GM12878 (cell line): ENCODE results near the gene RBM7. TPM values are rescaled to one million over a fixed set of nuclear protein-coding genes. Genes with fewer than 3 reads are reported as not detected.

ENCODE experiments used
- ATAC-seq: fragments of 200-7000 bp; cut with Tn5 transposase; 3 replicates; pipeline ENCODE4 v1.9.1; 2020; ENCODE audit warnings: mild to moderate bottlenecking, moderate library complexity
- BruUV-seq: library from RNA; stranded (reverse); fragments of 400-500 nt; replicated peaks from 2 replicates; lab custom pipeline; 2021; lab: Mats Ljungman, UMichigan
- CTCF ChIA-PET: fragments of 300-600 bp; sonication (Branson Sonifier 250); formaldehyde crosslinking; extraction: SDS; loops from one replicate; lab custom pipeline; 2021; ENCODE audit warnings: inconsistent platforms; lab: Yijun Ruan, JAX
- POLR2A ChIA-PET: fragments of 350-600 bp; formaldehyde crosslinking; extraction: SDS; loops from one replicate; lab custom pipeline; 2021; ENCODE audit warnings: inconsistent platforms; lab: Charles Lee
- RAD21 ChIA-PET: fragments of 300-600 bp; sonication (Branson Sonifier 250); formaldehyde crosslinking; loops from one replicate; lab custom pipeline; 2023; ENCODE audit warnings: antibody characterized with exemption; ENCODE audit not compliant: unreplicated experiment; lab: Charles Lee
- SMC1A ChIA-PET: fragments of 300-600 bp; sonication (Branson Sonifier 250); formaldehyde crosslinking; loops from one replicate; lab custom pipeline; 2023; ENCODE audit not compliant: unreplicated experiment, uncharacterized antibody; lab: Charles Lee
- DNase-seq: peaks from one replicate; pipeline ENCODE4 v3.0.0-alpha.2; 2011; ENCODE audit warnings: low read depth, low spot score
- FAIRE-seq: peaks from 3 replicates; lab custom pipeline; 2011; peaks lifted over from hg19 to GRCh38; lab: Jason Lieb, UNC
- H2AFZ ChIP-seq: 2 replicates; pipeline ENCODE4 v1.6.0; 2011; ENCODE audit warnings: low read depth, low read length, control low read depth; ENCODE audit not compliant: control insufficient read depth
- H3K27ac ChIP-seq: 2 replicates; pipeline ENCODE4 v1.5.1; 2011; ENCODE audit warnings: control low read depth; ENCODE audit not compliant: control insufficient read depth, insufficient read depth
- H3K27me3 ChIP-seq, 2 experiments: replicated peaks in 1 of 2; 2 replicates each; pipeline versions ENCODE4 v1.6.0 to v1.6.1; 2011; ENCODE audit warnings: low read length in 1 of 2; ENCODE audit not compliant: control insufficient read depth in 2 of 2, insufficient read depth in 2 of 2
- H3K36me3 ChIP-seq, 2 experiments: 2 replicates each; pipeline ENCODE4 v1.5.1; 2011; ENCODE audit warnings: low read length in 1 of 2; ENCODE audit not compliant: control insufficient read depth in 2 of 2, insufficient read depth in 2 of 2
- H3K4me1 ChIP-seq: 2 replicates; pipeline ENCODE4 v1.6.1; 2011; ENCODE audit warnings: mild to moderate bottlenecking, low read length, moderate library complexity, mixed read lengths; ENCODE audit not compliant: control insufficient read depth, insufficient read depth
- H3K4me2 ChIP-seq: 2 replicates; pipeline ENCODE4 v1.6.0; 2011; ENCODE audit warnings: control low read depth; ENCODE audit not compliant: control insufficient read depth, insufficient read depth
- H3K4me3 ChIP-seq: fragments of 200-600 bp; sonication (generic); 2 replicates; pipeline ENCODE4 v1.5.1; 2016
- H3K79me2 ChIP-seq: 2 replicates; pipeline ENCODE4 v1.6.0; 2011; ENCODE audit warnings: low read length; ENCODE audit not compliant: control insufficient read depth, insufficient read depth
- H3K9ac ChIP-seq: 2 replicates; pipeline ENCODE4 v1.8.0; 2011; ENCODE audit warnings: low read length, control low read depth, mixed read lengths; ENCODE audit not compliant: control insufficient read depth, insufficient read depth
- H3K9me3 ChIP-seq: replicated peaks from 3 replicates; pipeline ENCODE4 v1.5.1; 2011; ENCODE audit warnings: mild to moderate bottlenecking, low read length; ENCODE audit not compliant: control insufficient read depth, insufficient read depth
- H4K20me1 ChIP-seq: 2 replicates; pipeline ENCODE4 v1.6.0; 2011; ENCODE audit not compliant: control insufficient read depth, insufficient read depth
- ASH2L ChIP-seq: fragments of 300-600, 200-600 bp; sonication (generic); IDR thresholded peaks from 2 replicates; pipeline ENCODE4 v1.6.1; 2017; ENCODE audit warnings: low read depth, mild to moderate bottlenecking, borderline replicate concordance
- CHD2 ChIP-seq: IDR thresholded peaks from 2 replicates; pipeline ENCODE4 v1.6.1; 2011; ENCODE audit warnings: low read depth, low read length, improper control_type of control experiment, borderline replicate concordance
- CREM ChIP-seq: IDR thresholded peaks from 2 replicates; pipeline ENCODE4 v1.6.1; 2014; ENCODE audit warnings: antibody characterized with exemption, low read depth
- ETV6 ChIP-seq, 2 experiments: fragments of 450-650 bp in 1 of 2; IDR thresholded peaks in 1 of 2; conservative IDR thresholded peaks in 1 of 2; 2 replicates each; pipeline ENCODE4 v1.6.1; 2014; ENCODE audit warnings: antibody characterized with exemption in 1 of 2, borderline replicate concordance in 1 of 2, low read depth in 1 of 2, mild to moderate bottlenecking in 1 of 2, moderate library complexity in 1 of 2
- HDAC6 ChIP-seq: fragments of 200-600 bp; sonication (generic); IDR thresholded peaks from one replicate; pipeline ENCODE4 v1.8.0; 2017; ENCODE audit warnings: antibody characterized with exemption; ENCODE audit not compliant: unreplicated experiment
- HDGF ChIP-seq: fragments of 450-650 bp; IDR thresholded peaks from 2 replicates; pipeline ENCODE4 v1.6.1; 2016; ENCODE audit warnings: antibody characterized with exemption
- JUNB ChIP-seq: IDR thresholded peaks from 2 replicates; pipeline ENCODE4 v1.6.1; 2016; ENCODE audit warnings: antibody characterized with exemption, mild to moderate bottlenecking
- NR2C1 ChIP-seq: fragments of 450-650 bp; IDR thresholded peaks from 2 replicates; pipeline ENCODE4 v1.6.1; 2017; ENCODE audit warnings: antibody characterized with exemption, mild to moderate bottlenecking, moderate library complexity
- RCOR1 ChIP-seq: conservative IDR thresholded peaks from 2 replicates; pipeline ENCODE4 v1.6.1; 2012; ENCODE audit warnings: low read depth, low read length, improper control_type of control experiment
- SMAD5 ChIP-seq: IDR thresholded peaks from 2 replicates; pipeline ENCODE4 v1.6.1; 2016; ENCODE audit warnings: antibody characterized with exemption, low read depth
- STAT1 ChIP-seq: fragments of 450-650 bp; conservative IDR thresholded peaks from 2 replicates; pipeline ENCODE4 v1.6.1; 2014; ENCODE audit warnings: antibody characterized with exemption, mild to moderate bottlenecking
- STAT3 ChIP-seq: IDR thresholded peaks from 2 replicates; pipeline ENCODE4 v1.6.1; 2011; ENCODE audit warnings: low read depth, low read length, improper control_type of control experiment
- SUPT20H ChIP-seq: IDR thresholded peaks from 2 replicates; pipeline ENCODE4 v1.6.1; 2011; ENCODE audit warnings: low read depth, mild to moderate bottlenecking, low read length, moderate library complexity, borderline replicate concordance; ENCODE audit not compliant: control insufficient read depth
- TCF3 ChIP-seq: IDR thresholded peaks from 2 replicates; pipeline ENCODE4 v1.6.1; 2012; ENCODE audit warnings: low read depth, mild to moderate bottlenecking, low read length, borderline replicate concordance; ENCODE audit not compliant: insufficient read depth
- ZNF274 ChIP-seq: IDR thresholded peaks from one replicate; pipeline ENCODE4 v1.8.0; 2011; ENCODE audit not compliant: insufficient read length, insufficient read depth
- ZSCAN29 ChIP-seq: fragments of 450-650 bp; IDR thresholded peaks from 2 replicates; pipeline ENCODE4 v1.6.1; 2017; ENCODE audit warnings: mild to moderate bottlenecking, moderate library complexity
- WGBS: methylation state at CpG from one replicate; pipeline ENCODE4 v1.1.6; 2016; ENCODE audit warnings: low lambda C conversion rate; ENCODE audit not compliant: insufficient replicate concordance, insufficient coverage; ENCODE audit errors: missing lambda C conversion rate; 5-methylcytosine and 5-hydroxymethylcytosine counted together
- in situ Hi-C: fragments of 300-500 bp; cut with MboI; formaldehyde crosslinking; loops from 9 replicates; pipeline ENCODE4 v1.14.3; 2018; ENCODE audit warnings: mixed read lengths
- intact Hi-C: fragments of 100-400 bp; cut with micrococcal nuclease; formaldehyde crosslinking; loops from one replicate; pipeline ENCODE4 v1.14.2; 2022; ENCODE audit not compliant: unreplicated experiment
- polyA plus RNA-seq, 11 experiments: library from polyadenylated mRNA; depleted of rRNA in 4 of 11; unstranded in 6 of 11; stranded (reverse) in 5 of 11; fragments of >200 nt; fragmentation: Nextera tagmentation in 4 of 11; fragmentation: Illumina TruSeq in 1 of 11; extraction: Ambion mirVana in 4 of 11; extraction: Trizol in 1 of 11; gene quantifications; 1 replicate in 1 of 11; 2 replicates in 10 of 11; pipeline versions ENCODE4 v1.2.1 to v1.2.3, GENCODE V29; 2011 to 2016; ENCODE audit warnings: inconsistent platforms in 2 of 11, missing spikeins in 2 of 11, low read depth in 1 of 11
- total RNA-seq, 4 experiments: library from RNA; depleted of rRNA in 3 of 4; stranded (reverse); fragments of >200 nt in 3 of 4; fragmentation: Illumina TruSeq in 1 of 4; extraction: Trizol in 1 of 4; gene quantifications; 2 replicates each; pipeline versions ENCODE4 v1.2.1 to v1.2.3, GENCODE V29; 2013 to 2021
- TF ChIP-seq, protein P1 (sequence below): fragments of 450-650 bp; IDR thresholded peaks from 2 replicates; pipeline ENCODE4 v1.6.1; 2017; ENCODE audit warnings: mild to moderate bottlenecking, moderate library complexity

The RBM7 gene
- total and polyA plus RNA-seq, 10 of the 15 experiments (the other 5 are each of a cell fraction or from before 2014, with no cell fraction given) = 17.0 to 46.2 (median 26.0) TPM

- no peak for FAIRE-seq
- in situ Hi-C loops (no loop called here), intact Hi-C loops (no loop called here)
- no peak for ATAC-seq
- DNase-seq = no peak
- no peaks in the 10 kb centered on the region for H3K9me3 ChIP-seq
- POLR2A ChIA-PET = no interaction called here
- SMC1A ChIA-PET = no interaction called here
- no peaks in the 10 kb centered on the region for H3K36me3 ChIP-seq
- H4K20me1 ChIP-seq = no peaks in the 10 kb centered on the region
- H3K4me3 ChIP-seq = no peak overlapping the region
- H3K27ac ChIP-seq = no peak overlapping the region
- WGBS = 76% methylated on average over 3 of the region's 3 CpGs
- TF ChIP-seq SMAD5 (no peak), SUPT20H (no peak), TCF3 (no peak), RCOR1 (no peak), STAT1 (no peak), CHD2 (no peak), ZNF274 (no peak), JUNB (no peak), NR2C1 (no peak), STAT3 (no peak), ASH2L (no peak), HDGF (no peak), ETV6 (conservative IDR thresholded peaks at IDR 0.05 in 1 of 2, IDR thresholded peaks at IDR 0.05 in 1 of 2; ENCODE audit: borderline replicate concordance in 1 of 2, low read depth in 1 of 2) (no peak), HDAC6 (no peak), CREM (no peak), ZSCAN29 (no peak)
- TF ChIP-seq, protein P1, sequence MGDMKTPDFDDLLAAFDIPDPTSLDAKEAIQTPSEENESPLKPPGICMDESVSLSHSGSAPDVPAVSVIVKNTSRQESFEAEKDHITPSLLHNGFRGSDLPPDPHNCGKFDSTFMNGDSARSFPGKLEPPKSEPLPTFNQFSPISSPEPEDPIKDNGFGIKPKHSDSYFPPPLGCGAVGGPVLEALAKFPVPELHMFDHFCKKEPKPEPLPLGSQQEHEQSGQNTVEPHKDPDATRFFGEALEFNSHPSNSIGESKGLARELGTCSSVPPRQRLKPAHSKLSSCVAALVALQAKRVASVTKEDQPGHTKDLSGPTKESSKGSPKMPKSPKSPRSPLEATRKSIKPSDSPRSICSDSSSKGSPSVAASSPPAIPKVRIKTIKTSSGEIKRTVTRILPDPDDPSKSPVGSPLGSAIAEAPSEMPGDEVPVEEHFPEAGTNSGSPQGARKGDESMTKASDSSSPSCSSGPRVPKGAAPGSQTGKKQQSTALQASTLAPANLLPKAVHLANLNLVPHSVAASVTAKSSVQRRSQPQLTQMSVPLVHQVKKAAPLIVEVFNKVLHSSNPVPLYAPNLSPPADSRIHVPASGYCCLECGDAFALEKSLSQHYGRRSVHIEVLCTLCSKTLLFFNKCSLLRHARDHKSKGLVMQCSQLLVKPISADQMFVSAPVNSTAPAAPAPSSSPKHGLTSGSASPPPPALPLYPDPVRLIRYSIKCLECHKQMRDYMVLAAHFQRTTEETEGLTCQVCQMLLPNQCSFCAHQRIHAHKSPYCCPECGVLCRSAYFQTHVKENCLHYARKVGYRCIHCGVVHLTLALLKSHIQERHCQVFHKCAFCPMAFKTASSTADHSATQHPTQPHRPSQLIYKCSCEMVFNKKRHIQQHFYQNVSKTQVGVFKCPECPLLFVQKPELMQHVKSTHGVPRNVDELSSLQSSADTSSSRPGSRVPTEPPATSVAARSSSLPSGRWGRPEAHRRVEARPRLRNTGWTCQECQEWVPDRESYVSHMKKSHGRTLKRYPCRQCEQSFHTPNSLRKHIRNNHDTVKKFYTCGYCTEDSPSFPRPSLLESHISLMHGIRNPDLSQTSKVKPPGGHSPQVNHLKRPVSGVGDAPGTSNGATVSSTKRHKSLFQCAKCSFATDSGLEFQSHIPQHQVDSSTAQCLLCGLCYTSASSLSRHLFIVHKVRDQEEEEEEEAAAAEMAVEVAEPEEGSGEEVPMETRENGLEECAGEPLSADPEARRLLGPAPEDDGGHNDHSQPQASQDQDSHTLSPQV = no peak
- no peak overlapping the region for H3K9ac ChIP-seq
- BruUV-seq = no TSS peak
- RAD21 ChIA-PET = no interaction called here
- no peak overlapping the region for H3K4me2 ChIP-seq
- CTCF ChIA-PET = no interaction called here
- no peak overlapping the region for H2AFZ ChIP-seq
- H3K27me3 ChIP-seq = peaks cover 2% of the 10 kb centered on the region in 2 experiments; a peak in 2 of 4 replicates
- no peaks in the 10 kb centered on the region for H3K79me2 ChIP-seq
- no peaks in the 10 kb centered on the region for H3K4me1 ChIP-seq
Measured at GRCh38 chr11:114353443-114353842, 47.0 kb upstream of the RBM7 start.
